Uterus (tissue), 2 donors: Measurements from ENCODE around the gene LOXL1.

Source experiments
- POLR2A ChIP-seq, 2 donors: fragments of 450-650 bp; IDR thresholded peaks; one replicate each; pipeline ENCODE4 v1.6.1; 2016; ENCODE audit warnings: antibody characterized with exemption in 2 of 2, mild to moderate bottlenecking in 1 of 2, moderate library complexity in 1 of 2
- TF ChIP-seq, protein P1 (sequence below), 4 experiments: fragments of 200-600 bp in 2 of 4; fragments of 450-650 bp in 2 of 4; sonication (generic) in 2 of 4; IDR thresholded peaks; one replicate each; pipeline ENCODE4 v1.5.1; 2016 to 2019; ENCODE audit warnings: antibody characterized with exemption in 4 of 4, mild to moderate bottlenecking in 2 of 4, moderate library complexity in 1 of 4

DNA sequence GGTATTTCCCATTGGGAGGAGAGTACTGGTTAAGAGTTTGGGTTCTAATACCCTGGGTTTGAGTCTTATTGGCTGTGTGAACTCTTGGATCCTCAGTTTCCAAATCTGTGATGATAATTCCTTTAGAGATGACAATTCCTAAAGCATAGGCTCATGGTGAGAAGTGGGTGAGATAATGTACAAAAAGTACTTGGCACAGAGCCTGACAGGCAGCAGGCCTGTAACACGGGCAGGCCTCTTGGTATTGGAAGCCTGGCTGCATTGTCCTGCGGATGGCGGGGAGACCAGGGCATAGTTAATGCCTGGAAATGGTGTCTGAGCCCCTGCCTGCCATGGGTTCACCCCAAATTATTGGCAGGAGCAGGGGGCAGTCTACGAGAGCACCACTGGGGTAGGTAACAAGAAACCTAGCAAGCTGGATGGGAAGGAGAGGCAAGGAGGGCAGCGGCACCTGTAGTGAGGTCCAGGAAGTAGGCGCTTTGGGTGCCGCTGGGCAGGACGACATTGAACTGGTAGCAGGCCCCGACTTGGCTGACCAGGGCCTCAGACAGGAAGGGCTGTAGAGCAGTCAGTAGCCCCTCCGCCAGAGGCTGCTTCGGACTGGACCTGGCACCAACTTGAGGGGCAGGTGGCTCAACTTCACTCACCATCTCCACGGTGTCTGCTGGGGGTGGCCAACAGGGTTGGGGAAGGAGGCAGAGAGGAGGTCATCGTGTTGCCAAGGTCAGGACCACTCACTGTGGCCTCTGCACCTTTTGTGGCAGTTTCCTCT, 58.1 kb downstream of the LOXL1 start:
- TF ChIP-seq, protein P1, sequence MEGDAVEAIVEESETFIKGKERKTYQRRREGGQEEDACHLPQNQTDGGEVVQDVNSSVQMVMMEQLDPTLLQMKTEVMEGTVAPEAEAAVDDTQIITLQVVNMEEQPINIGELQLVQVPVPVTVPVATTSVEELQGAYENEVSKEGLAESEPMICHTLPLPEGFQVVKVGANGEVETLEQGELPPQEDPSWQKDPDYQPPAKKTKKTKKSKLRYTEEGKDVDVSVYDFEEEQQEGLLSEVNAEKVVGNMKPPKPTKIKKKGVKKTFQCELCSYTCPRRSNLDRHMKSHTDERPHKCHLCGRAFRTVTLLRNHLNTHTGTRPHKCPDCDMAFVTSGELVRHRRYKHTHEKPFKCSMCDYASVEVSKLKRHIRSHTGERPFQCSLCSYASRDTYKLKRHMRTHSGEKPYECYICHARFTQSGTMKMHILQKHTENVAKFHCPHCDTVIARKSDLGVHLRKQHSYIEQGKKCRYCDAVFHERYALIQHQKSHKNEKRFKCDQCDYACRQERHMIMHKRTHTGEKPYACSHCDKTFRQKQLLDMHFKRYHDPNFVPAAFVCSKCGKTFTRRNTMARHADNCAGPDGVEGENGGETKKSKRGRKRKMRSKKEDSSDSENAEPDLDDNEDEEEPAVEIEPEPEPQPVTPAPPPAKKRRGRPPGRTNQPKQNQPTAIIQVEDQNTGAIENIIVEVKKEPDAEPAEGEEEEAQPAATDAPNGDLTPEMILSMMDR (IDR thresholded peaks at IDR 0.05) = no peak
- TF ChIP-seq POLR2A (IDR thresholded peaks at IDR 0.05) = no peak
